Epidermal melanocyte (primary cell): ENCODE measurements around the gene ARHGAP15.

Experiments used
- DNase-seq: peaks from one replicate; pipeline ENCODE4 v3.0.0; 2011; ENCODE audit warnings: low spot score; ENCODE audit not compliant: insufficient read length

The ARHGAP15 gene

GRCh38 chr2:143398781-143399180 is 269.6 kb downstream of the ARHGAP15 start:
- no peak for DNase-seq

GRCh38 chr2:143399631-143400069 is 270.4 kb downstream of the ARHGAP15 start:
- DNase-seq: no peak

GRCh38 chr2:143401861-143402260 is 272.6 kb downstream of the ARHGAP15 start:
- no peak for DNase-seq

- DNase-seq: no peak
Observed at GRCh38 chr2:143402451-143402850, 273.2 kb downstream of the ARHGAP15 start.

- no peak for DNase-seq
Observed at GRCh38 chr2:143410082-143410897, 281.1 kb downstream of the ARHGAP15 start.

GRCh38 chr2:143415571-143415970 is 286.4 kb downstream of the ARHGAP15 start:
- DNase-seq: no peak

- DNase-seq: no peak
Observed at GRCh38 chr2:143417428-143417827, 288.2 kb downstream of the ARHGAP15 start.

- no peak for DNase-seq
Observed at GRCh38 chr2:143420313-143420712, 291.1 kb downstream of the ARHGAP15 start.

- no peak for DNase-seq
Observed at GRCh38 chr2:143422681-143423080, 293.5 kb downstream of the ARHGAP15 start.

- DNase-seq: no peak
Observed at GRCh38 chr2:143425896-143426295, 296.7 kb downstream of the ARHGAP15 start.

- no peak for DNase-seq
Observed at GRCh38 chr2:143426296-143426695, 297.1 kb downstream of the ARHGAP15 start.

GRCh38 chr2:143428700-143429099 is 299.5 kb downstream of the ARHGAP15 start:
- no peak for DNase-seq

GRCh38 chr2:143429932-143430679 is 300.9 kb downstream of the ARHGAP15 start:
- no peak for DNase-seq

- DNase-seq: no peak
Observed at GRCh38 chr2:143431316-143431715, 302.1 kb downstream of the ARHGAP15 start.

GRCh38 chr2:143433251-143433650 is 304.0 kb downstream of the ARHGAP15 start:
- DNase-seq: no peak

- DNase-seq: no peak
Observed at GRCh38 chr2:143433840-143434239, 304.6 kb downstream of the ARHGAP15 start.

GRCh38 chr2:143434445-143434844 is 305.2 kb downstream of the ARHGAP15 start:
- no peak for DNase-seq

GRCh38 chr2:143435131-143435530 is 305.9 kb downstream of the ARHGAP15 start:
- no peak for DNase-seq

- DNase-seq: no peak
Observed at GRCh38 chr2:143436951-143437350, 307.7 kb downstream of the ARHGAP15 start.

- no peak for DNase-seq
Observed at GRCh38 chr2:143440411-143441012, 311.3 kb downstream of the ARHGAP15 start.

GRCh38 chr2:143442193-143442592 is 313.0 kb downstream of the ARHGAP15 start:
- DNase-seq: no peak

- DNase-seq: no peak
Observed at GRCh38 chr2:143451642-143452281, 322.5 kb downstream of the ARHGAP15 start.
